Aorta (tissue), 5 donors: Measurements from ENCODE around the gene KCNA3. TPM values are rescaled to one million over a fixed set of nuclear protein-coding genes. Genes with fewer than 3 reads are reported as not detected.
"Not testable (repeated sequence)": the region's sequence is repeated elsewhere in the genome, so short reads cannot be mapped to it uniquely, and the experiment has no call there.

Experiments
- ATAC-seq: fragments of 200-7000 bp; cut with Tn5 transposase; one replicate; pipeline ENCODE4 v1.9.1; 2022; ENCODE audit warnings: moderate library complexity; ENCODE audit not compliant: low FRiP score
- DNase-seq, 2 donors: peaks; one replicate each; pipeline ENCODE4 v3.0.0-alpha.2; 2020
- H3K27ac ChIP-seq, 2 donors: one replicate each; pipeline ENCODE4 v1.5.1; 2013; ENCODE audit warnings: low read length in 2 of 2, mild to moderate bottlenecking in 2 of 2, moderate library complexity in 2 of 2, control low read depth in 1 of 2, inconsistent platforms in 1 of 2, low read depth in 1 of 2
- H3K27me3 ChIP-seq, 2 donors: one replicate each; pipeline ENCODE4 v1.6.1; 2013; ENCODE audit warnings: control low read depth in 1 of 2, low read length in 1 of 2, mild to moderate bottlenecking in 1 of 2, moderate library complexity in 1 of 2; ENCODE audit not compliant: insufficient read depth in 2 of 2, control insufficient read depth in 1 of 2
- H3K36me3 ChIP-seq, 2 donors: one replicate each; pipeline ENCODE4 v1.6.1; 2013; ENCODE audit warnings: control low read depth in 1 of 2, low read length in 1 of 2, mild to moderate bottlenecking in 1 of 2; ENCODE audit not compliant: insufficient read depth in 2 of 2, control insufficient read depth in 1 of 2
- H3K4me1 ChIP-seq, 2 donors: one replicate each; pipeline ENCODE4 v1.6.1; 2013; ENCODE audit warnings: low read length in 2 of 2, control low read depth in 1 of 2, mild to moderate bottlenecking in 1 of 2, moderate library complexity in 1 of 2; ENCODE audit not compliant: insufficient read depth in 2 of 2, control insufficient read depth in 1 of 2
- H3K4me3 ChIP-seq, 2 donors: one replicate each; pipeline ENCODE4 v1.5.1; 2013; ENCODE audit warnings: low read length in 2 of 2, control low read depth in 1 of 2, mild to moderate bottlenecking in 1 of 2
- H3K9me3 ChIP-seq: one replicate; pipeline ENCODE4 v1.6.1; 2013; ENCODE audit warnings: mild to moderate bottlenecking, low read length; ENCODE audit not compliant: control insufficient read depth
- WGBS, 2 donors: extraction: QIAGEN DNeasy Blood & Tissue Kit; methylation state at CpG; one replicate each; pipeline ENCODE4 v1.1.7; 2013; 5-methylcytosine and 5-hydroxymethylcytosine counted together
- intact Hi-C, 2 donors: fragments of 100-400 bp; cut with DNase I; formaldehyde crosslinking; loops; one replicate each; pipeline versions ENCODE4 v1.14.2 to v1.15.0; 2022
- polyA plus RNA-seq, 2 donors: library from polyadenylated mRNA; stranded (reverse); fragments of 200-250 nt; gene quantifications; one replicate each; pipeline ENCODE4 v1.2.3, GENCODE V29; 2013
- total RNA-seq, 2 donors: library from RNA; stranded (reverse); fragmentation: NEBNext Ultra II Directional; extraction: Animal tissue kit (Norgen Biotek cat#: 25700); gene quantifications; one replicate each; pipeline ENCODE4 v1.2.1, GENCODE V29; 2021
- donor health status: healthy with polysubstance abuse.
- donor health status: Bipolar disorder and iron deficiency.
- donor health status: DM: no; HTN: no; CAD: no.
- donor health status: DM: no; HTN: no; CAD: no.
- donor health status: DM: yes; HTN: yes; CAD: no.

The KCNA3 gene
- total and polyA plus RNA-seq, 4 donors: 0.97 to 2.4 TPM; not detected in 2

GRCh38 chr1:110673197-110673701 lies 1.5 kb downstream of the KCNA3 start:
- Histone ChIP-seq H3K27me3 (no peaks in the 10 kb centered on the region), H3K27ac (no peak overlapping the region), H3K36me3 (no peaks in the 10 kb centered on the region), H3K4me1 (no peaks in the 10 kb centered on the region), H3K4me3 (no peak overlapping the region), H3K9me3 (no peaks in the 10 kb centered on the region)
- no peak for ATAC-seq
- DNase-seq: no peak
- intact Hi-C loops: no loop called here
- 70 to 71% methylated on average over 25 of the region's 25 CpGs for WGBS, 2 donors

GRCh38 chr1:110672753-110673108 lies 2.0 kb downstream of the KCNA3 start:
- intact Hi-C loops: no loop called here
- WGBS, 2 donors: 59 to 64% methylated on average over 4 of the region's 4 CpGs
- DNase-seq (no peak), ATAC-seq (no peak)
- Histone ChIP-seq H3K27me3 (no peaks in the 10 kb centered on the region), H3K4me3 (no peak overlapping the region), H3K4me1 (no peaks in the 10 kb centered on the region), H3K27ac (no peak overlapping the region), H3K9me3 (no peaks in the 10 kb centered on the region), H3K36me3 (no peaks in the 10 kb centered on the region)

DNA sequence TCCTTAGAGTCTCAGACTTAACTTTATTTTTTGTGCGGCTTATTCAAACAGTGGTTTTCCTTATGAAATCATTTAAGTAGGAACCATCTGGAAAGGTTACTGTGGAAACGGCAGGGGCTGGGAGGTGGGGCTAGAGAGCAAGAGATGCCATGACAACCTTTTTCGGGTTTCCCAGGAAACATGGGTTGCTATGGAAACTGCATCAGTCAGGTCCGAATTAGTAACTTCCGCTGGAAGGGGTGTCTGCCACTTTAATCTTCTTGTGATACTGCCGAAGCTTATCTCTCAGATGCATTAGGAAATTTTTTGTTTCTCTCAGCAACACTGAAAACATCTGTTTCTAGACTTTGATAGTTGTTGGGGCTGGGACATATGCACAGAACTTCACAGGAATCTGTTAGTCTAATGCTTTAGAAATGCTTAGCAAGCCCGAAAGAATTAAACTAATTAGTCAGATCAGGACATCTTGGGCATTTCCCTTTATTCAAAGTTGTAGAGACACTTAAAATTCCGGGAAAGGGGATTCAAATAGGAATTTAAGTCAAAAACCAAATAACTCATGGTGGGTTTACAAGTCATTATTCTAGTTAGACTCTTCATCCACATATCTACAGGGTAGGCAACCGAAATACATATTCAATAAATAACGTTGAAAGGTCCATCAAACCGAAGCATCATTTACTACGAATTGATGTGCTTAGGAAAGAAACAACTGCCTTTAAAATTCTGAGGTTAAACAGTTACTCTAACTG lies 2.6 kb downstream of the KCNA3 start:
- H3K36me3 ChIP-seq: no peaks in the 10 kb centered on the region
- 41 to 43% methylated on average over 12 of the region's 12 CpGs for WGBS, 2 donors
- no peaks in the 10 kb centered on the region for H3K27me3 ChIP-seq
- no peaks in the 10 kb centered on the region for H3K4me1 ChIP-seq
- no peak overlapping the region for H3K27ac ChIP-seq
- no peak for DNase-seq
- intact Hi-C loops: no loop called here
- ATAC-seq: no peak
- no peak overlapping the region for H3K4me3 ChIP-seq
- H3K9me3 ChIP-seq: no peaks in the 10 kb centered on the region

DNA sequence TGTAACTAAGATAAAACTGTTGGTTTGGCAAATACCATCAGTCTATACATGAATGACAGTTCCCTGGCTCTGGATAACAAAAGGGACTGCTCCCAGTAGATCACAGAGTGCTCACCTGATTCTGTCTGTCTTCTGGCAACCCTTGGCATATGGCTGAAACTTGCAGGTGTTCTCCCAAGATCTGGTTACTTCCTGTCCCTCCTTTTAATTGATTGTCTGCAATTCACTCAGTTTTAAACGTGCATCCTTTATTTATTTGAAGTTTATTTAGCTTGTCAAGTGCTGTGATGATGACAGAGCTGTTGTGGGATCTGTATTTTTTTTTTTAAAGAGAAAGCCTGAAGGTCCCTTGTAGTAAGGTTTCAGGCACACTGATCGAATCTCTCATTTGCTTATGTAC lies 3.4 kb downstream of the KCNA3 start:
- intact Hi-C loops: no loop called here
- H3K27me3 ChIP-seq: no peaks in the 10 kb centered on the region

DNA sequence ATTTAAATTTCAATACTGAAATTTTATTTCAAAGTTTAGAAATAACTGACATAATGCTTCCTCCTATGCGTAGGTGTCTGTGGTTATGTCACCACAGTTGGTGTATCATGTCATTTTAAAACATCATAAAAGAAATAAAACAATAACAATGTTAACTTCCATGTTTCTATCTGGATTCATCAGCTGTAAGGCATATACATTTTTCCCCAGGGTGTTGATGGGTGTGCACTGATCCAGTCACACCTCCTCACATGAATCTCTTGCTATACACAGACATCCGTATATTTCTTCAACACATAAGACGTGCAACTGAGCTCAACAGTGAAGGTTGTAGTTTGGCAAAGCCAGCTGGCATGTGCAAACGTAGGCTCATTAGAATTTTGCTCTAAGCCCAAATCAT lies 6.2 kb downstream of the KCNA3 start:
- intact Hi-C loops: no loop called here
- WGBS, 2 donors: 54 to 55% methylated on average over 4 of the region's 4 CpGs
- H3K27ac ChIP-seq: no peak overlapping the region
- H3K36me3 ChIP-seq: no peaks in the 10 kb centered on the region
- no peaks in the 10 kb centered on the region for H3K9me3 ChIP-seq
- no peak overlapping the region for H3K4me3 ChIP-seq
- H3K27me3 ChIP-seq: no peaks in the 10 kb centered on the region
- DNase-seq (no peak), ATAC-seq (no peak)
- H3K4me1 ChIP-seq: no peaks in the 10 kb centered on the region

More for the DNA sequence above, 3.4 kb downstream of the KCNA3 start:
- ATAC-seq: no peak
- 53 to 54% methylated on average over 2 of the region's 2 CpGs for WGBS, 2 donors
- DNase-seq: no peak
- H3K4me3 ChIP-seq: no peak overlapping the region
- H3K36me3 ChIP-seq: no peaks in the 10 kb centered on the region
- H3K4me1 ChIP-seq: no peaks in the 10 kb centered on the region
- H3K27ac ChIP-seq: no peak overlapping the region
- no peaks in the 10 kb centered on the region for H3K9me3 ChIP-seq

DNA sequence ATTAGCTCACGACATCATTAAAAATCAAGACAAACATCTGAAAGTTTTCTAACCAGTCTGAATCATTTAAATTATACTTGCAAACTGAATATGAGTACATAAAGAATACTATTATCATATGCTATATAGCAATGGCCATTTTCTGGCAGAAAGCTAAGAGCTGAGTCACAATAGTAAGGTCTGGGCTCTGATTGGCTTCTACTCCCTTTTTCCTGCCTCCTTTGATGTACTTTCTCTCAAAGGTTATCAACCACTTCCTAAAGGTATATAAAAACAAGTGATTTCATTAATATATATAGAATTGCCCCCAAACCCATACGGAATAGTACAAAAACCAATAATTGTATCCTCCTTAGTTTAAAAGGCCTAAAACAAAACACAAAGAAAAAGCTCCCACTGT lies 7.0 kb downstream of the KCNA3 start:
- no peaks in the 10 kb centered on the region for H3K4me1 ChIP-seq
- H3K27me3 ChIP-seq: no peaks in the 10 kb centered on the region
- no peak overlapping the region for H3K4me3 ChIP-seq
- H3K9me3 ChIP-seq: no peaks in the 10 kb centered on the region
- ATAC-seq (no peak), DNase-seq (no peak)
- intact Hi-C loops: no loop called here
- H3K27ac ChIP-seq: no peak overlapping the region
- WGBS, 2 donors: 86 to 88% methylated on average over 2 of the region's 2 CpGs
- no peaks in the 10 kb centered on the region for H3K36me3 ChIP-seq

GRCh38 chr1:110663241-110663640 lies 11.5 kb downstream of the KCNA3 start:
- Histone ChIP-seq H3K4me1 (no peaks in the 10 kb centered on the region), H3K9me3 (no peaks in the 10 kb centered on the region), H3K27me3 (no peaks in the 10 kb centered on the region), H3K27ac (no peak overlapping the region), H3K36me3 (no peaks in the 10 kb centered on the region), H3K4me3 (no peak overlapping the region)
- WGBS, 2 donors: 75 to 82% methylated on average over 2 of the region's 2 CpGs
- ATAC-seq (no peak), DNase-seq (no peak)
- intact Hi-C loops: no loop called here

DNA sequence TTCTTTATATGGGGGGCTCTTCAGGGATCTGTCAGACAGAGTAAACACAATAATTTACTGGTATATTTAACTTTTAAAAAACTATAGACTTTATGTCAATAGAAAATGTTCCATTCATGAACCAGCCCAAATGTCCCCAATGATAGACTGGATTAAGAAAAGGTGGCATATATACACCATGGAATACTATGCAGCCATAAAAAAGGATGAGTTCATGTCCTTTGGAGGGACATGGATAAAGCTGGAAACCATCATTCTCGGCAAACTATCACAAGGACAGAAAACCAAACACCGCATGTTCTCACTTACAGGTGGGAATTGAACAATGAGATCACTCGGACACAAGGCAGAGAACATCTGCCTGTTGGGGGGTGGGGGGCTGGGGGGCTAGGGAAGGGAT lies 15.2 kb downstream of the KCNA3 start:
- H3K27ac ChIP-seq, ATAC-seq, H3K4me3 ChIP-seq, H3K4me1 ChIP-seq, H3K36me3 ChIP-seq, DNase-seq, intact Hi-C loops, H3K27me3 ChIP-seq, H3K9me3 ChIP-seq: not testable (repeated sequence)
- 87 to 94% methylated on average over 3 of the region's 3 CpGs for WGBS, 2 donors

DNA sequence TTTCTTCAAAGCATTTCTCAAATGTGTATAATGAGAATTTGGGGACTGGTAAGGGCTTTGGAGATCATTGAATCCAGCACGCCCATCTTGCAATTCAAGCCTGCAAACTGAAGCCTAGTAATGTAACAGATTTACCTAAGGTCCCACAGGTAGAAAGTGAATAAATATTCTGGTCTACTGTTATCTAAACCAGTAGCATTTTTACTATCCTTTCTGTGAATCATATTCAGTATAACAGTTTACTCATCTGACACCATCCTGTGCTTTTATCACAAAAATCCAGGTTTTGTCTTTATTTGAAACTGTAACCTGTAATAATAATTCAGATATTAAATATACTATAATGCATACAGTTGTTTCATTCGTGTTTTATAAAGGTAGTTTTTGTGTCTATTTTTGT lies 17.4 kb downstream of the KCNA3 start:
- no peak overlapping the region for H3K27ac ChIP-seq
- ATAC-seq: no peak
- H3K4me1 ChIP-seq: no peaks in the 10 kb centered on the region
- intact Hi-C loops: no loop called here
- WGBS, 2 donors: 67 to 71% methylated on average over 2 of the region's 2 CpGs
- DNase-seq: no peak
- H3K9me3 ChIP-seq: no peaks in the 10 kb centered on the region
- H3K27me3 ChIP-seq: no peaks in the 10 kb centered on the region
- H3K36me3 ChIP-seq: no peaks in the 10 kb centered on the region
- H3K4me3 ChIP-seq: no peak overlapping the region
